Ramos (cell line): Measurements from ENCODE around the gene CELF2.

Source experiments
- in situ Hi-C: fragments of 300-500 bp; cut with MboI; formaldehyde crosslinking; loops from one replicate; pipeline ENCODE4 v1.14.3; 2022; ENCODE audit warnings: low sequenced_read_pairs; ENCODE audit not compliant: unreplicated experiment

Gene CELF2

GRCh38 chr10:11386044-11386443 is 368.4 kb downstream of the CELF2 start:
- in situ Hi-C loops = no loop called here
